Sigmoid colon (tissue), 7 donors: ENCODE data around the gene RIPPLY1. TPM values are rescaled to one million over a fixed set of nuclear protein-coding genes. Genes with fewer than 3 reads are reported as not detected.

Source experiments
- DNase-seq: peaks from one replicate; pipeline ENCODE4 v3.0.0-alpha.2; 2019
- H3K27ac ChIP-seq, 4 donors: fragments of 200-600 bp; sonication (generic); one replicate each; pipeline ENCODE4 v1.5.1; 2016 to 2019; ENCODE audit warnings: mild to moderate bottlenecking in 1 of 4
- H3K27me3 ChIP-seq, 3 donors: fragments of 200-600 bp; sonication (generic); one replicate each; pipeline ENCODE4 v1.5.1; 2019; ENCODE audit warnings: mild to moderate bottlenecking in 1 of 3
- H3K36me3 ChIP-seq, 4 donors: fragments of 200-600 bp; sonication (generic); one replicate each; pipeline ENCODE4 v1.5.1; 2016 to 2019
- H3K4me1 ChIP-seq, 4 donors: fragments of 200-600 bp; sonication (generic); one replicate each; pipeline ENCODE4 v1.5.1; 2017 to 2019
- H3K4me3 ChIP-seq, 4 donors: fragments of 200-600 bp; sonication (generic); one replicate each; pipeline ENCODE4 v1.5.1; 2017 to 2019; ENCODE audit warnings: mild to moderate bottlenecking in 2 of 4, moderate library complexity in 1 of 4
- H3K9me3 ChIP-seq, 4 donors: fragments of 200-600 bp in 3 of 4; sonication (generic) in 3 of 4; one replicate each; pipeline versions ENCODE4 v1.5.1 to v1.6.1; 2013 to 2019
- EP300 ChIP-seq, 4 donors: sonication (generic); formaldehyde crosslinking; IDR thresholded peaks; one replicate each; pipeline ENCODE4 v1.6.1; 2017; ENCODE audit warnings: antibody characterized with exemption in 4 of 4
- POLR2A ChIP-seq, 2 donors: fragments of 450-650 bp; IDR thresholded peaks; one replicate each; pipeline ENCODE4 v1.6.1; 2016; ENCODE audit warnings: antibody characterized with exemption in 2 of 2, mild to moderate bottlenecking in 2 of 2, moderate library complexity in 2 of 2
- POLR2AphosphoS5 ChIP-seq, 4 donors: sonication (generic); formaldehyde crosslinking; IDR thresholded peaks; one replicate each; pipeline ENCODE4 v1.6.1; 2017; ENCODE audit warnings: antibody characterized with exemption in 4 of 4
- WGBS, 2 donors: extraction: QIAGEN DNeasy Blood & Tissue Kit; methylation state at CpG; one replicate each; pipeline ENCODE4 v1.1.7; 2013; 5-methylcytosine and 5-hydroxymethylcytosine counted together
- intact Hi-C: fragments of 100-400 bp; cut with DNase I; formaldehyde crosslinking; loops from one replicate; pipeline ENCODE4 v1.15.1; 2023
- polyA plus RNA-seq, 3 donors: library from polyadenylated mRNA; stranded (reverse); fragments of 200-250 nt; gene quantifications; one replicate each; pipeline ENCODE4 v1.2.3, GENCODE V29; 2013
- total RNA-seq, 4 donors: library from RNA; depleted of rRNA; stranded (reverse); fragments of >200 nt; gene quantifications; one replicate each; pipeline ENCODE4 v1.1.0, GENCODE V29; 2016
- TF ChIP-seq, protein P1 (sequence below), 4 experiments: fragments of 450-650 bp in 3 of 4; fragments of 200-600 bp in 1 of 4; IDR thresholded peaks; one replicate each; pipeline ENCODE4 v1.5.1; 2016 to 2019; ENCODE audit warnings: antibody characterized with exemption in 4 of 4, mild to moderate bottlenecking in 3 of 4, moderate library complexity in 2 of 4
- donor health status: healthy with polysubstance abuse.
- donor health status: Bipolar disorder and iron deficiency.
- donor health status: healthy.

Gene RIPPLY1, protein sequence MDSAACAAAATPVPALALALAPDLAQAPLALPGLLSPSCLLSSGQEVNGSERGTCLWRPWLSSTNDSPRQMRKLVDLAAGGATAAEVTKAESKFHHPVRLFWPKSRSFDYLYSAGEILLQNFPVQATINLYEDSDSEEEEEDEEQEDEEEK
- total RNA-seq (not detected), polyA plus RNA-seq (under 1 TPM in 1 of 3 donors, not detected in 2; 0.09 TPM)

DNA sequence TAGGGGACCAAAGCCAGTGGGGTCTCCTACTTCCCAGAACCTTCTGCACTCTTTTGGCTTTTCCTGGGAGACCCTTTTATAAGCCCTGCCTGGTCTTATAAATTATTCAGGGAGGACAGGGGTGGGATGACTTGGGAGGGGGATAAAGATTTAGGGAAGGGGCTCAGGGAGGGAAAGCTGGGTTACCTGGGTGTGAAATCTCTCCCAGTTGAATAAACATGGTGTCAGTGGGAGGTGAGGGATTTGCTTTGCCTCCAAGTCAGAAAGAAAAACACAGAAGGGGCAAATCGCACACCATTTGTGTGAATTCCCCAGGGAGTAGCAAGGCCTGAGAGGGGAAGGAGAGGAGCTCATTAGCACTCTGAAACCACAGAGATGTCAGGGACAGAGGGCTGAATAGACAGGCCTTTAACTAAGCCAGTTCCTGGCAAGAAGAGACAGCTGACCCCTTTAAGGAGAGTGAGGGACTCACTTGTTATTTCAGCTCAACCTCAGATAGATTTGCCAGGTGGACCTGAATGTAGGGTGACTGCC, at the start of gene RIPPLY1:
RIPPLY1 (minus strand) TSS at position 51 of the 534 bp plus-strand sequence. CDS start 54 bp downstream, outside the sequence.
- TF ChIP-seq, protein P1, sequence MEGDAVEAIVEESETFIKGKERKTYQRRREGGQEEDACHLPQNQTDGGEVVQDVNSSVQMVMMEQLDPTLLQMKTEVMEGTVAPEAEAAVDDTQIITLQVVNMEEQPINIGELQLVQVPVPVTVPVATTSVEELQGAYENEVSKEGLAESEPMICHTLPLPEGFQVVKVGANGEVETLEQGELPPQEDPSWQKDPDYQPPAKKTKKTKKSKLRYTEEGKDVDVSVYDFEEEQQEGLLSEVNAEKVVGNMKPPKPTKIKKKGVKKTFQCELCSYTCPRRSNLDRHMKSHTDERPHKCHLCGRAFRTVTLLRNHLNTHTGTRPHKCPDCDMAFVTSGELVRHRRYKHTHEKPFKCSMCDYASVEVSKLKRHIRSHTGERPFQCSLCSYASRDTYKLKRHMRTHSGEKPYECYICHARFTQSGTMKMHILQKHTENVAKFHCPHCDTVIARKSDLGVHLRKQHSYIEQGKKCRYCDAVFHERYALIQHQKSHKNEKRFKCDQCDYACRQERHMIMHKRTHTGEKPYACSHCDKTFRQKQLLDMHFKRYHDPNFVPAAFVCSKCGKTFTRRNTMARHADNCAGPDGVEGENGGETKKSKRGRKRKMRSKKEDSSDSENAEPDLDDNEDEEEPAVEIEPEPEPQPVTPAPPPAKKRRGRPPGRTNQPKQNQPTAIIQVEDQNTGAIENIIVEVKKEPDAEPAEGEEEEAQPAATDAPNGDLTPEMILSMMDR (IDR thresholded peaks at IDR 0.05), result no peak
- TF ChIP-seq POLR2A (IDR thresholded peaks at IDR 0.05), result no peak
- no peak for TF ChIP-seq POLR2AphosphoS5 (IDR thresholded peaks at IDR 0.05)
- no peak for TF ChIP-seq EP300 (IDR thresholded peaks at IDR 0.05)
- Histone ChIP-seq H3K4me1 (no peaks in the 10 kb centered on the region), H3K27me3 (no peaks in the 10 kb centered on the region), H3K9me3 (no peaks in the 10 kb centered on the region), H3K4me3 (no peak within 1 kb of the TSS), H3K27ac (no peak within 1 kb of the TSS), H3K36me3 (no peaks in the 10 kb centered on the region)
- WGBS, 2 donors, result 77 to 100% methylated on average over 1 of the region's 1 CpG
- DNase-seq, result no peak
- intact Hi-C loops, result no loop called here

DNA sequence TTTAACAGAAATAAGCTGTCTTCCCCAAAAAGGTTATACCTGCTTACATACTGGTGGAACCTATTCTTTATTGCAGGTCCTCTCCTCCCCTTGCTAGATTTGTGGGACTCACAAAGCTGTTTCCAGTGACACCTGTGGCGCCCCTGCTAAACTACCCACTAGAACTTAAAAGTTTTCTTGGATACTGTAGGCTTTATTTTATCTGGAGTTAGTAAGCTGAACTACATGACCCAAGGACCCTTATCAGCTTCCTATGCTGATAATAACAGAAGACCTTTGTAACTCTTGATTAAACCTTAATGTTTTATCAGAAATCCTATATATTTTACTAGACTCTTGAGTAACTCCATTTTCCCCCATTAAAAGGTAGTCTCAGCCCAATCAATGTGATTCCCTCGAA, 49.4 kb upstream of the RIPPLY1 start:
- intact Hi-C loops, result no loop called here
- TF ChIP-seq POLR2A (IDR thresholded peaks at IDR 0.05), result no peak
- TF ChIP-seq POLR2AphosphoS5 (IDR thresholded peaks at IDR 0.05), result no peak
- TF ChIP-seq, protein P1 (IDR thresholded peaks at IDR 0.05), result no peak
- no peak for TF ChIP-seq EP300 (IDR thresholded peaks at IDR 0.05)
- no peak for DNase-seq
- no peaks in the 10 kb centered on the region for H3K9me3 ChIP-seq
- no peak overlapping the region for H3K27ac ChIP-seq
- no peak overlapping the region for H3K4me3 ChIP-seq
- no peaks in the 10 kb centered on the region for H3K4me1 ChIP-seq
- 80 to 90% methylated on average over 2 of the region's 2 CpGs for WGBS, 2 donors
- no peaks in the 10 kb centered on the region for H3K27me3 ChIP-seq
- H3K36me3 ChIP-seq, result peaks cover 0 to 19% (median 0%) of the 10 kb centered on the region in 4 donors

DNA sequence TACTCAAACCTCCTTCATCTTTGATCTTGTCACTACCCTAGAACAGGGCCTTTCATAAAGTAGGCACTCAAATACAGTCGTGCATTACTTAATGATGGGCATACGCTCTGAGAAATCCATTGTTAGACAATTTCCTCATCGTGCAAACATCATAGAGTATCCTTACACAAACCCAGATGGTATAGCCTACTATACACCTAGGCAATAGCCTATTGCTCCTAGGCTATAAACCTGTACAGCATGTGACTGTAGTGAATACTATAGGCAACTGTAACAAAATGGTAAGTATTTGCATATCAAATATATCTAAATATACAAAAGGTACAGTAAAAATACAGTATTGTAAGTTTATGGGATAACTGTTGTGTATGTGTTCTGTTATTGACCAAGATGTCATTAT, 48.9 kb upstream of the RIPPLY1 start:
- Histone ChIP-seq H3K36me3 (peaks cover 0 to 17% (median 0%) of the 10 kb centered on the region in 4 donors), H3K4me1 (no peaks in the 10 kb centered on the region), H3K27me3 (no peaks in the 10 kb centered on the region), H3K9me3 (no peaks in the 10 kb centered on the region), H3K27ac (no peak overlapping the region), H3K4me3 (no peak overlapping the region)
- intact Hi-C loops, result no loop called here
- no peak for TF ChIP-seq POLR2AphosphoS5 (IDR thresholded peaks at IDR 0.05)
- no peak for TF ChIP-seq EP300 (IDR thresholded peaks at IDR 0.05)
- no peak for TF ChIP-seq POLR2A (IDR thresholded peaks at IDR 0.05)
- TF ChIP-seq, protein P1 (IDR thresholded peaks at IDR 0.05), result no peak
- 24 to 59% methylated on average over 3 of the region's 3 CpGs for WGBS, 2 donors
- no peak for DNase-seq

DNA sequence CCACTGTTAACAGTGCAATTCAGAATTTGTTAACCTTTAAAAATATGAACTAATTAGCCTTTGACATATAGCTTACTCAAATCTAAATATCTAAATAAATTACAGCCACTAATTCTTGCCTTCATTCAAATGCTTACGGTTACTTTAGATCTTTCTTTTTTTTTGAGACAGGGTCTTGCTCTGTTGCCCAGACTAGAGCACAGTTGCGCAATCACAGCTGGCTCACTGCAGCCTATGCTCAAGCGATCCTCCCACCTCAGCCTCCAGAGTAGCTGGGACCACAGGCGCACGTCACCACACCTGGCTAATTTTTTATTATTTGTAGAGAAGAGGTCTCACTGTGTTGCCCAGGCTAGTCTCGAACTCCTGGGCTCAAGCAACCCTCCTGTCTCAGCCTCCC, 48.1 kb upstream of the RIPPLY1 start:
- no peak for DNase-seq
- WGBS, 2 donors, result 95 to 97% methylated on average over 6 of the region's 6 CpGs
- Histone ChIP-seq H3K9me3 (no peaks in the 10 kb centered on the region), H3K4me1 (no peaks in the 10 kb centered on the region), H3K27ac (no peak overlapping the region), H3K36me3 (peaks cover 0 to 8% (median 0%) of the 10 kb centered on the region in 4 donors), H3K4me3 (no peak overlapping the region), H3K27me3 (no peaks in the 10 kb centered on the region)
- TF ChIP-seq EP300 (IDR thresholded peaks at IDR 0.05) (no peak), POLR2A (IDR thresholded peaks at IDR 0.05) (no peak), POLR2AphosphoS5 (IDR thresholded peaks at IDR 0.05) (no peak)
- TF ChIP-seq, protein P1 (IDR thresholded peaks at IDR 0.05), result no peak
- intact Hi-C loops, result no loop called here
